ENCODE data around the gene KAZN. TPM values are rescaled to one million over a fixed set of nuclear protein-coding genes. Genes with fewer than 3 reads are reported as not detected.
A peak's percentile ranks its signal among the peaks of the same experiment; 100 is the strongest.

KAZN gene
- total RNA-seq, 1 donor from 2014 or later = 9.4 TPM

GRCh38 chr1:14970115-14970798, 371.8 kb downstream of the KAZN start:
- H3K9me3 Mint-ChIP-seq (ENCODE audit: unreplicated experiment) = peaks cover 10% of the 10 kb centered on the region
- peaks cover 13% of the 10 kb centered on the region for H3K4me1 Mint-ChIP-seq (ENCODE audit: low read depth, unreplicated experiment)
- Histone ChIP-seq H3K4me2 (ENCODE audit: low read length) (peak overlapping the region; percentile 32), H3K4me1 (ENCODE audit: insufficient read depth, low read length) (peaks cover 28% of the 10 kb centered on the region), H3K27me3 (ENCODE audit: insufficient read depth, low read length) (no peaks in the 10 kb centered on the region), H3K27ac (ENCODE audit: low read depth, low read length) (no peak overlapping the region), H4K20me1 (ENCODE audit: insufficient read depth, low read length) (no peaks in the 10 kb centered on the region), H3K9me3 (ENCODE audit: insufficient read depth, low read depth, low read length) (no peaks in the 10 kb centered on the region), H3K36me3 (ENCODE audit: insufficient read depth, low read length) (no peaks in the 10 kb centered on the region), H2AFZ (ENCODE audit: low read depth, low read length) (no peak overlapping the region), H3K9ac (ENCODE audit: low read length) (no peak overlapping the region), H3K79me2 (ENCODE audit: insufficient read depth, low read length) (no peaks in the 10 kb centered on the region), H3K4me3 (ENCODE audit: insufficient read depth, low read depth, low read length) (no peak overlapping the region)
- FAIRE-seq = peak; percentile 60
- no peaks in the 10 kb centered on the region for H3K27me3 Mint-ChIP-seq (ENCODE audit: low read depth, unreplicated experiment)
- H3K4me3 Mint-ChIP-seq (ENCODE audit: unreplicated experiment) = no peak overlapping the region
- H3K27ac Mint-ChIP-seq (ENCODE audit: unreplicated experiment) = no peak overlapping the region
- TF ChIP-seq EZH2 (IDR thresholded peaks at IDR 0.05; ENCODE audit: insufficient read depth, low read length) (no peak), CTCF (IDR thresholded peaks at IDR 0.05; ENCODE audit: insufficient read depth, low read depth, low read length) (no peak)
- peak; percentile 77 for DNase-seq (ENCODE audit: low read depth)
- H3K36me3 Mint-ChIP-seq (ENCODE audit: low read depth, unreplicated experiment) = peaks cover 18% of the 10 kb centered on the region

- H3K4me1 Mint-ChIP-seq (ENCODE audit: low read depth, unreplicated experiment) = peaks cover 13% of the 10 kb centered on the region
- H3K27me3 ChIP-seq (ENCODE audit: insufficient read depth, low read length) = no peaks in the 10 kb centered on the region
- FAIRE-seq (no peak), DNase-seq (ENCODE audit: low read depth) (no peak)
- H4K20me1 ChIP-seq (ENCODE audit: insufficient read depth, low read length) = no peaks in the 10 kb centered on the region
- peak overlapping the region; percentile 32 for H3K4me2 ChIP-seq (ENCODE audit: low read length)
- H2AFZ ChIP-seq (ENCODE audit: low read depth, low read length) = no peak overlapping the region
- no peaks in the 10 kb centered on the region for H3K27me3 Mint-ChIP-seq (ENCODE audit: low read depth, unreplicated experiment)
- no peaks in the 10 kb centered on the region for H3K36me3 ChIP-seq (ENCODE audit: insufficient read depth, low read length)
- no peak overlapping the region for H3K27ac Mint-ChIP-seq (ENCODE audit: unreplicated experiment)
- TF ChIP-seq EZH2 (IDR thresholded peaks at IDR 0.05; ENCODE audit: insufficient read depth, low read length) (no peak), CTCF (IDR thresholded peaks at IDR 0.05; ENCODE audit: insufficient read depth, low read depth, low read length) (no peak)
- peaks cover 15% of the 10 kb centered on the region for H3K36me3 Mint-ChIP-seq (ENCODE audit: low read depth, unreplicated experiment)
- no peak overlapping the region for H3K9ac ChIP-seq (ENCODE audit: low read length)
- H3K4me3 Mint-ChIP-seq (ENCODE audit: unreplicated experiment) = no peak overlapping the region
- H3K4me3 ChIP-seq (ENCODE audit: insufficient read depth, low read depth, low read length) = no peak overlapping the region
- no peak overlapping the region for H3K27ac ChIP-seq (ENCODE audit: low read depth, low read length)
- H3K4me1 ChIP-seq (ENCODE audit: insufficient read depth, low read length) = peaks cover 28% of the 10 kb centered on the region
- no peaks in the 10 kb centered on the region for H3K9me3 ChIP-seq (ENCODE audit: insufficient read depth, low read depth, low read length)
- H3K9me3 Mint-ChIP-seq (ENCODE audit: unreplicated experiment) = peaks cover 10% of the 10 kb centered on the region
- H3K79me2 ChIP-seq (ENCODE audit: insufficient read depth, low read length) = no peaks in the 10 kb centered on the region
These were observed 372.3 kb downstream of the KAZN start for GRCh38 chr1:14970799-14971141.

GRCh38 chr1:14971221-14971620, 372.7 kb downstream of the KAZN start:
- Histone ChIP-seq H4K20me1 (ENCODE audit: insufficient read depth, low read length) (no peaks in the 10 kb centered on the region), H3K4me2 (ENCODE audit: low read length) (peak overlapping the region; percentile 72), H3K79me2 (ENCODE audit: insufficient read depth, low read length) (no peaks in the 10 kb centered on the region), H3K4me1 (ENCODE audit: insufficient read depth, low read length) (peaks cover 28% of the 10 kb centered on the region), H2AFZ (ENCODE audit: low read depth, low read length) (no peak overlapping the region), H3K4me3 (ENCODE audit: insufficient read depth, low read depth, low read length) (no peak overlapping the region), H3K9me3 (ENCODE audit: insufficient read depth, low read depth, low read length) (no peaks in the 10 kb centered on the region), H3K27me3 (ENCODE audit: insufficient read depth, low read length) (no peaks in the 10 kb centered on the region), H3K9ac (ENCODE audit: low read length) (peak overlapping the region; percentile 20), H3K27ac (ENCODE audit: low read depth, low read length) (no peak overlapping the region), H3K36me3 (ENCODE audit: insufficient read depth, low read length) (no peaks in the 10 kb centered on the region)
- Mint-ChIP-seq H3K27ac (ENCODE audit: unreplicated experiment) (no peak overlapping the region), H3K9me3 (ENCODE audit: unreplicated experiment) (peaks cover 10% of the 10 kb centered on the region), H3K27me3 (ENCODE audit: low read depth, unreplicated experiment) (no peaks in the 10 kb centered on the region), H3K36me3 (ENCODE audit: low read depth, unreplicated experiment) (peaks cover 15% of the 10 kb centered on the region), H3K4me1 (ENCODE audit: low read depth, unreplicated experiment) (peaks cover 13% of the 10 kb centered on the region), H3K4me3 (ENCODE audit: unreplicated experiment) (no peak overlapping the region)
- FAIRE-seq (no peak), DNase-seq (ENCODE audit: low read depth) (no peak)
- TF ChIP-seq EZH2 (IDR thresholded peaks at IDR 0.05; ENCODE audit: insufficient read depth, low read length) (no peak), CTCF (IDR thresholded peaks at IDR 0.05; ENCODE audit: insufficient read depth, low read depth, low read length) (no peak)
